HepG2 (cell line): Measurements from ENCODE around the gene CST4.

Experiments
- EZH2 ChIP-seq: conservative IDR thresholded peaks from 2 replicates; pipeline ENCODE4 v1.6.1; 2012; ENCODE audit warnings: mild to moderate bottlenecking, low read depth, low read length, moderate library complexity
- IRX3 ChIP-seq: sonication (generic); formaldehyde crosslinking; IDR thresholded peaks from 2 replicates; pipeline ENCODE4 v1.8.1; 2023; ENCODE audit warnings: mild to moderate bottlenecking, low read depth, missing genetic modification reagents, borderline replicate concordance
- MXD4 ChIP-seq: IDR thresholded peaks from 2 replicates; pipeline ENCODE4 v1.6.1; 2016; ENCODE audit warnings: mild to moderate bottlenecking, missing biosample characterization, missing genetic modification reagents

- TF ChIP-seq IRX3 (CRISPR knock-in tag), result no peak
- no peak for TF ChIP-seq MXD4 (CRISPR knock-in tag)
- no peak for TF ChIP-seq EZH2
These were observed 43.3 kb downstream of the CST4 start for GRCh38 chr20:23645575-23645974.
